ENCODE results near the gene HTR3C.
"Not testable (repeated sequence)": the region's sequence is repeated elsewhere in the genome, so short reads cannot be mapped to it uniquely, and the experiment has no call there.

Gene HTR3C

GRCh38 chr3:184031187-184031792 lies 21.6 kb upstream of the HTR3C start, which contains the start of gene HTR3D:
Gene HTR3D, plus strand, starts transcription at chr3:184031742. Its CDS starts 0 bp downstream, at chr3:184031742.
- DNase-seq, result no peak

GRCh38 chr3:184037816-184038215 lies 15.0 kb upstream of the HTR3C start:
- DNase-seq, result no peak

- not testable (repeated sequence) for DNase-seq
These were observed 14.5 kb upstream of the HTR3C start for GRCh38 chr3:184038307-184038706.

GRCh38 chr3:184039414-184039813 lies 13.4 kb upstream of the HTR3C start:
- DNase-seq, result no peak

- no peak for DNase-seq
These were observed 12.8 kb upstream of the HTR3C start for GRCh38 chr3:184040010-184040409.

GRCh38 chr3:184042617-184043016 lies 10.2 kb upstream of the HTR3C start:
- no peak for DNase-seq

GRCh38 chr3:184045995-184046394 lies 6.9 kb upstream of the HTR3C start:
- no peak for DNase-seq

GRCh38 chr3:184050217-184050847 lies 2.5 kb upstream of the HTR3C start:
- DNase-seq, result no peak

- DNase-seq, result no peak
These were observed 5.2 kb downstream of the HTR3C start for GRCh38 chr3:184058029-184058428.

GRCh38 chr3:184059424-184059823 lies 6.6 kb downstream of the HTR3C start:
- no peak for DNase-seq

- DNase-seq, result no peak
These were observed 9.8 kb downstream of the HTR3C start for GRCh38 chr3:184062637-184063036.

- no peak for DNase-seq
These were observed 13.4 kb downstream of the HTR3C start for GRCh38 chr3:184066211-184066610.

GRCh38 chr3:184067573-184068055 lies 14.8 kb downstream of the HTR3C start:
- DNase-seq, result no peak

GRCh38 chr3:184068344-184068743 lies 15.5 kb downstream of the HTR3C start:
- no peak for DNase-seq

GRCh38 chr3:184071142-184071541 lies 18.3 kb downstream of the HTR3C start:
- not testable (repeated sequence) for DNase-seq

GRCh38 chr3:184073621-184074020 lies 20.8 kb downstream of the HTR3C start:
- no peak for DNase-seq

GRCh38 chr3:184075901-184076300 lies 23.1 kb downstream of the HTR3C start:
- no peak for DNase-seq

- no peak for DNase-seq
These were observed 25.0 kb downstream of the HTR3C start for GRCh38 chr3:184077881-184078280.

- no peak for DNase-seq
These were observed 26.0 kb downstream of the HTR3C start for GRCh38 chr3:184078851-184079250.

GRCh38 chr3:184081116-184081830 lies 28.4 kb downstream of the HTR3C start:
- no peak for DNase-seq

GRCh38 chr3:184082034-184082433 lies 29.2 kb downstream of the HTR3C start:
- no peak for DNase-seq

GRCh38 chr3:184082465-184082864 lies 29.6 kb downstream of the HTR3C start:
- DNase-seq, result no peak

- no peak for DNase-seq
These were observed 32.6 kb downstream of the HTR3C start for GRCh38 chr3:184085389-184085852.

- DNase-seq, result no peak
These were observed 39.4 kb downstream of the HTR3C start for GRCh38 chr3:184092199-184092598.
